Amniotic epithelial cell (primary cell): ENCODE data around the gene EGFR.
A peak's percentile ranks its signal among the peaks of the same experiment; 100 is the strongest.

Experiments
- DNase-seq: peaks from one replicate; pipeline ENCODE4 v3.0.0-alpha.2; 2010; ENCODE audit warnings: low read depth

EGFR gene

GRCh38 chr7:55250313-55250712, 231.5 kb downstream of the EGFR start:
- no peak for DNase-seq

DNA sequence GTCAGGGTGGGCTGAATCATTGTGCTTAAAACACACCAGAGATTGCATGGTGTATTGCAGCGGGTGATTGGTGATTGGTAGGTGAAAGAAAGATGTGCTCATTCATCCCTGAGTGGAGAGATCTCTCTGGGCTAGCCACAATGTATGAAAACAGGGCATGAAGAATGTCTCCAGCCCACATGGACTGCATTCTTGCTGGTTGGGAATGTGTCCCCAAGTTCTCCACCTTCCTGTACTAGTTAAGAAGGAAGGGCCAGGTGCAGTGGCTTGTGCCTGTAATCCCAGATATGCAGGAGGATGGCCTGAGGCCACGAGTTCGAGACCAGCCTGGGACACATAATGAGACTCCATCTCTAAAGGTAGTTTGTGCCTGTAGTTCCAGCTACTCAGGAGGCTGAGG, 232.5 kb downstream of the EGFR start:
- no peak for DNase-seq

DNA sequence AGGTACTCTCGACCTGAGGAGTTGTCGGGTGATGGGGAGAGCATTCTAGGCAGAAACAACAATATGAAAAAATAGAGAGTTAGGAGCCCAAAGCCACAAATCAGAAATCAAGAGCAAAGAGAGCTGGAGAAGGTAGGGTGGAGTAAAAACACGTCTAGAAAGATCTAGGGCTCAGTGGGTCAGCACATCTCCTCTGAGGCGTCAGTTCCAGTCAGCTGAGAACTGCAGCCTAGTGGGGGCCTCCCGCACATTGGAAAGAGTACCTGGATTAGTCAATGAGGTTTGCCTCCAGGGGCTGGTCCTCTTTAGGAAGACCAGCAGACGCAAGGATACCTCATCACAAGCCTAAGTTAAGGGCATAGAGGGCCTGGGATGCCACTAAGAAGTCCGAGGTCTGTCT, 233.1 kb downstream of the EGFR start:
- no peak for DNase-seq

DNA sequence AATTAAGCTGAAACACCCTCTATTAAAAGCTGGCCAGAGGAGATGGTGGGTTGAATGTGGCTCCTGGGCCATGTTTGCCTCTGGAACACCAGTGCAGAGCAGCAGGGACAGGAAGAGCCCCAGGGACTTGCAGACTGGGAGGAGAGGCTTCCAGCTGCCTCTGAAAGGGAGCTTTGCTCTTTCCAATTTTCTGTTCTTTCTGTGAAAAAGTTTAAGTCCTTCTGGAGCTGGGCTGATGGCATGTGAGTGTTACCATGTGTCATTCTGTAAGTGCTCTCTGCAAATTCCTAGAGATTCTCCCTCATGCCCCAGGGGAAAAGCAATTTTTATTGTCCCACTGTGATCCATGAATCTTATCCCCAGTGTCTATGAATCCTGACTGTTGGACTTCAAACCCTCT, 233.6 kb downstream of the EGFR start:
- DNase-seq = no peak

GRCh38 chr7:55253188-55253587, 234.4 kb downstream of the EGFR start:
- DNase-seq = no peak

DNA sequence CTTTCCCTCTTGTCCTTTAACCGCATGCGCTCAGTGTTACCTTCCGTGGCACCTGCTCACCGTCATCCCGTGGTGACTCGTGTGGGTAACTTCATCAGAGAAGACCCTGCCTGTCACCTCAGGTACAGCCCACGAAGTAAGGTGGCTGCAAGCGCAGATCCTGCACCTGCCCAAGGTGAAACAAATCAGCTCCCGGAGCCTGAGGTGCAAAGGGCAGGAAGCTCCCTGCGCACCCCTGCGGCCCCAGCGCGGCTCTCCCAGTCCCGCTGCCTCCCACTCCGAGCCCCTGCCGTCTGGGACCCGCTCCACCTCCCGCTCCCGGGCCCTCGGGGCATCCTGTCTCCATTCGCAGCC, 235.4 kb downstream of the EGFR start:
- DNase-seq = no peak

GRCh38 chr7:55254596-55255495, 236.0 kb downstream of the EGFR start:
- peak; percentile 40 for DNase-seq

- DNase-seq = peak; percentile 48
These were observed 237.0 kb downstream of the EGFR start for GRCh38 chr7:55255496-55256445.

- no peak for DNase-seq
These were observed 239.8 kb downstream of the EGFR start for GRCh38 chr7:55258631-55259030.

- no peak for DNase-seq
These were observed 241.4 kb downstream of the EGFR start for GRCh38 chr7:55260171-55260570.

GRCh38 chr7:55260676-55261385, 242.0 kb downstream of the EGFR start:
- no peak for DNase-seq
